Gastrocnemius medialis (tissue), 4 donors: ENCODE measurements around the gene ELFN2. TPM values are rescaled to one million over a fixed set of nuclear protein-coding genes. Genes with fewer than 3 reads are reported as not detected.

Experiments
- ATAC-seq, 2 donors: fragments of 150-250 bp; one replicate each; pipeline ENCODE4 v1.9.1; 2016
- DNase-seq, 2 donors: peaks; one replicate each; pipeline ENCODE4 v3.0.0-alpha.2; 2019
- H3K27ac ChIP-seq, 4 donors: fragments of 200-600 bp; sonication (generic); 1 replicate in 1 of 4; 2 replicates in 3 of 4; pipeline ENCODE4 v1.5.1; 2016 to 2018; ENCODE audit warnings: mild to moderate bottlenecking in 2 of 4, moderate library complexity in 1 of 4
- H3K27me3 ChIP-seq, 3 donors: fragments of 200-600 bp; sonication (generic) in 2 of 3; 1 replicate in 1 of 3; 2 replicates in 2 of 3; pipeline versions ENCODE4 v1.5.1 to v1.6.0; 2016 to 2019; ENCODE audit warnings: mild to moderate bottlenecking in 1 of 3, moderate library complexity in 1 of 3
- H3K36me3 ChIP-seq, 2 donors: fragments of 200-600 bp; sonication (generic) in 1 of 2; one replicate each; pipeline ENCODE4 v1.5.1; 2017 to 2018
- H3K4me1 ChIP-seq, 2 donors: fragments of 200-600 bp; sonication (generic) in 1 of 2; one replicate each; pipeline ENCODE4 v1.5.1; 2016 to 2017; ENCODE audit warnings: mild to moderate bottlenecking in 2 of 2
- H3K4me3 ChIP-seq, 4 donors: fragments of 200-600 bp; sonication (generic) in 3 of 4; 1 replicate in 1 of 4; 2 replicates in 3 of 4; pipeline ENCODE4 v1.5.1; 2016 to 2019; ENCODE audit warnings: mild to moderate bottlenecking in 2 of 4
- H3K9me3 ChIP-seq, 3 donors: fragments of 200-600 bp; sonication (generic) in 2 of 3; 1 replicate in 1 of 3; 2 replicates in 2 of 3; pipeline ENCODE4 v1.5.1; 2016 to 2019
- CTCF ChIP-seq, 5 experiments: fragments of 450-650 bp in 3 of 5; fragments of 200-600 bp in 2 of 5; sonication (generic) in 2 of 5; IDR thresholded peaks in 4 of 5; conservative IDR thresholded peaks in 1 of 5; 1 replicate in 4 of 5; 2 replicates in 1 of 5; pipeline ENCODE4 v1.5.1; 2016 to 2019; ENCODE audit warnings: antibody characterized with exemption in 5 of 5, mild to moderate bottlenecking in 3 of 5, moderate library complexity in 3 of 5
- POLR2A ChIP-seq, 2 donors: fragments of 450-650 bp; IDR thresholded peaks; one replicate each; pipeline ENCODE4 v1.6.1; 2017; ENCODE audit warnings: antibody characterized with exemption in 2 of 2, mild to moderate bottlenecking in 2 of 2, moderate library complexity in 2 of 2
- in situ Hi-C, 4 donors: fragments of 200-750 bp; cut with MboI; loops; one replicate each; pipeline versions ENCODE4 v1.15.0 to v1.8.0; 2017; ENCODE audit warnings: low sequenced_read_pairs in 4 of 4
- intact Hi-C: fragments of 100-400 bp; cut with DNase I; formaldehyde crosslinking; loops from one replicate; pipeline ENCODE4 v1.15.1; 2023; ENCODE audit warnings: low total_unique reads
- total RNA-seq, 4 donors: library from RNA; depleted of rRNA; stranded (reverse); fragments of >200 nt; gene quantifications; one replicate each; pipeline versions ENCODE4 v1.1.0 to v1.2.3, GENCODE V29; 2016

The ELFN2 gene
- total RNA-seq, 4 donors from 2014 or later = 0.02 to 0.03 TPM; not detected in 2

- no peak for TF ChIP-seq POLR2A (IDR thresholded peaks at IDR 0.05)
- TF ChIP-seq CTCF (IDR thresholded peaks at IDR 0.05 in 4 of 5, conservative IDR thresholded peaks at IDR 0.05 in 1 of 5) = no peak
- no peak overlapping the region for H3K27ac ChIP-seq
- in situ Hi-C loops (no loop called here), intact Hi-C loops (no loop called here)
- H3K36me3 ChIP-seq = no peaks in the 10 kb centered on the region
- no peaks in the 10 kb centered on the region for H3K4me1 ChIP-seq
- H3K4me3 ChIP-seq = no peak overlapping the region
- peaks cover 64 to 70% (median 68%) of the 10 kb centered on the region in 3 donors for H3K27me3 ChIP-seq
- no peaks in the 10 kb centered on the region for H3K9me3 ChIP-seq
- DNase-seq (no peak), ATAC-seq (no peak)
Measured at GRCh38 chr22:37334859-37335805, 92.1 kb downstream of the ELFN2 start.

- H3K27me3 ChIP-seq = peaks cover 66 to 73% (median 71%) of the 10 kb centered on the region in 3 donors
- in situ Hi-C loops = no loop called here
- intact Hi-C loops = no loop called here
Measured at GRCh38 chr22:37334461-37334858, 92.8 kb downstream of the ELFN2 start.

GRCh38 chr22:37333724-37334460, 93.4 kb downstream of the ELFN2 start:
- ATAC-seq (no peak), DNase-seq (no peak)
- Histone ChIP-seq H3K27me3 (peaks cover 62 to 75% (median 67%) of the 10 kb centered on the region in 3 donors), H3K36me3 (no peaks in the 10 kb centered on the region), H3K4me3 (no peak overlapping the region), H3K27ac (no peak overlapping the region), H3K9me3 (no peaks in the 10 kb centered on the region), H3K4me1 (no peaks in the 10 kb centered on the region)
- in situ Hi-C loops = no loop called here
- intact Hi-C loops = no loop called here
- TF ChIP-seq CTCF (IDR thresholded peaks at IDR 0.05 in 4 of 5, conservative IDR thresholded peaks at IDR 0.05 in 1 of 5) (no peak), POLR2A (IDR thresholded peaks at IDR 0.05) (no peak)

More at GRCh38 chr22:37334461-37334858, 92.8 kb downstream of the ELFN2 start:
- ATAC-seq (no peak), DNase-seq (no peak)
- no peak overlapping the region for H3K4me3 ChIP-seq
- no peaks in the 10 kb centered on the region for H3K9me3 ChIP-seq
- TF ChIP-seq CTCF (IDR thresholded peaks at IDR 0.05 in 4 of 5, conservative IDR thresholded peaks at IDR 0.05 in 1 of 5) (no peak), POLR2A (IDR thresholded peaks at IDR 0.05) (no peak)
- no peak overlapping the region for H3K27ac ChIP-seq
- no peaks in the 10 kb centered on the region for H3K36me3 ChIP-seq
- no peaks in the 10 kb centered on the region for H3K4me1 ChIP-seq

GRCh38 chr22:37331856-37332536, 95.3 kb downstream of the ELFN2 start:
- in situ Hi-C loops = no loop called here
- H3K27ac ChIP-seq = no peak overlapping the region
- peaks cover 66 to 88% (median 71%) of the 10 kb centered on the region in 3 donors for H3K27me3 ChIP-seq
- DNase-seq (no peak), ATAC-seq (no peak)
- no peaks in the 10 kb centered on the region for H3K9me3 ChIP-seq
- no peak for TF ChIP-seq POLR2A (IDR thresholded peaks at IDR 0.05)
- no peak for TF ChIP-seq CTCF (IDR thresholded peaks at IDR 0.05 in 4 of 5, conservative IDR thresholded peaks at IDR 0.05 in 1 of 5)
- H3K4me1 ChIP-seq = no peaks in the 10 kb centered on the region
- H3K36me3 ChIP-seq = no peaks in the 10 kb centered on the region
- intact Hi-C loops = no loop called here
- no peak overlapping the region for H3K4me3 ChIP-seq
